A673 (cell line): ENCODE results near the gene HTR1D. TPM values are rescaled to one million over a fixed set of nuclear protein-coding genes. Genes with fewer than 3 reads are reported as not detected.
"Not testable (repeated sequence)": the region's sequence is repeated elsewhere in the genome, so short reads cannot be mapped to it uniquely, and the experiment has no call there.

Experiments used
- Bru-seq: library from RNA; stranded (reverse); fragments of 400-500 nt; gene quantifications from one replicate; lab custom pipeline; 2021; lab: Mats Ljungman, UMichigan
- BruChase-seq, 2 experiments: library from RNA; stranded (reverse); fragments of 400-500 nt; gene quantifications; one replicate each; lab custom pipeline; 2021; lab: Mats Ljungman, UMichigan
- BruUV-seq: library from RNA; stranded (reverse); fragments of 400-500 nt; replicated peaks from 2 replicates; lab custom pipeline; 2021; lab: Mats Ljungman, UMichigan
- CTCF ChIA-PET: fragments of 300-600 bp; sonication (Branson Sonifier 250); formaldehyde crosslinking; loops from one replicate; lab custom pipeline; 2022; ENCODE audit warnings: antibody characterized with exemption; lab: Charles Lee
- POLR2A ChIA-PET: fragments of 300-600 bp; sonication (Branson Sonifier 250); formaldehyde crosslinking; loops from one replicate; lab custom pipeline; 2022; ENCODE audit warnings: antibody characterized with exemption; ENCODE audit not compliant: low non-redundant PET; lab: Charles Lee
- DNase-seq: peaks from one replicate; pipeline ENCODE4 v3.0.0-alpha.2; 2015; ENCODE audit warnings: low spot score
- H3K27ac ChIP-seq: fragments of 200-600 bp; sonication (generic); 2 replicates; pipeline ENCODE4 v1.5.1; 2016; ENCODE audit warnings: mixed run types, low read depth, mild to moderate bottlenecking, mixed read lengths, antibody characterized with exemption, low read length; ENCODE audit not compliant: poor library complexity, severe bottlenecking
- H3K27me3 ChIP-seq: fragments of 200-600 bp; sonication (generic); replicated peaks from 2 replicates; pipeline ENCODE4 v1.6.1; 2017; ENCODE audit warnings: mixed run types, low read depth, mild to moderate bottlenecking, mixed read lengths, antibody characterized with exemption, low read length; ENCODE audit not compliant: insufficient read depth, poor library complexity
- H3K36me3 ChIP-seq: fragments of 200-600 bp; sonication (generic); 2 replicates; pipeline ENCODE4 v1.6.1; 2016; ENCODE audit warnings: mixed run types, mild to moderate bottlenecking, mixed read lengths, antibody characterized with exemption, low read length; ENCODE audit not compliant: insufficient read depth, poor library complexity, severe bottlenecking
- H3K4me1 ChIP-seq: fragments of 200-600 bp; sonication (generic); 2 replicates; pipeline ENCODE4 v1.6.1; 2017; ENCODE audit warnings: mixed run types, mild to moderate bottlenecking, mixed read lengths, antibody characterized with exemption, low read length; ENCODE audit not compliant: insufficient read depth, poor library complexity, severe bottlenecking
- H3K4me3 ChIP-seq: fragments of 200-600 bp; sonication (generic); 2 replicates; pipeline ENCODE4 v1.5.1; 2016; ENCODE audit warnings: low read depth, mixed run types, mild to moderate bottlenecking, mixed read lengths, low read length; ENCODE audit not compliant: poor library complexity, severe bottlenecking
- H3K9me3 ChIP-seq: fragments of 200-600 bp; sonication (generic); 2 replicates; pipeline ENCODE4 v1.6.1; 2016; ENCODE audit warnings: mixed run types, low read depth, mild to moderate bottlenecking, mixed read lengths, antibody characterized with exemption, low read length; ENCODE audit not compliant: poor library complexity, severe bottlenecking
- EZH2 ChIP-seq: fragments of 200-600 bp; sonication (generic); IDR thresholded peaks from 2 replicates; pipeline ENCODE4 v1.6.1; 2017; ENCODE audit warnings: borderline replicate concordance, low read depth, mild to moderate bottlenecking, mixed read lengths, antibody characterized with exemption, low read length; ENCODE audit not compliant: poor library complexity, severe bottlenecking
- intact Hi-C: fragments of 100-400 bp; cut with micrococcal nuclease; formaldehyde crosslinking; loops from one replicate; pipeline ENCODE4 v1.10.0; 2022; ENCODE audit not compliant: unreplicated experiment
- long read RNA-seq: library from polyadenylated mRNA; stranded (forward); transcript quantifications from one replicate; pipeline ENCODE4 v2.0.0, GENCODE V29; 2022
- total RNA-seq: library from RNA; stranded (reverse); gene quantifications from 2 replicates; pipeline ENCODE4 v1.2.3, GENCODE V29; 2021
- TF ChIP-seq, protein P1 (sequence below): fragments of 300-800, 200-600 bp; sonication (generic); conservative IDR thresholded peaks from 2 replicates; pipeline ENCODE4 v1.5.1; 2017; ENCODE audit warnings: low read depth, mild to moderate bottlenecking, antibody characterized with exemption, low read length, moderate library complexity, mixed read lengths

The HTR1D gene, protein sequence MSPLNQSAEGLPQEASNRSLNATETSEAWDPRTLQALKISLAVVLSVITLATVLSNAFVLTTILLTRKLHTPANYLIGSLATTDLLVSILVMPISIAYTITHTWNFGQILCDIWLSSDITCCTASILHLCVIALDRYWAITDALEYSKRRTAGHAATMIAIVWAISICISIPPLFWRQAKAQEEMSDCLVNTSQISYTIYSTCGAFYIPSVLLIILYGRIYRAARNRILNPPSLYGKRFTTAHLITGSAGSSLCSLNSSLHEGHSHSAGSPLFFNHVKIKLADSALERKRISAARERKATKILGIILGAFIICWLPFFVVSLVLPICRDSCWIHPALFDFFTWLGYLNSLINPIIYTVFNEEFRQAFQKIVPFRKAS
- total RNA-seq, result 0.13 and 0.20 TPM in 2 replicates
- percentile 15 among the genes with signal in this experiment for Bru-seq, nascent RNA
- BruChase-seq, experiment 1, labeled RNA remaining after a 2-hour chase, result percentile 16 among the genes with signal in this experiment
- percentile 32 among the genes with signal in this experiment for BruChase-seq, experiment 2, labeled RNA remaining after a 6-hour chase
- long read RNA-seq, result 0 reads

DNA sequence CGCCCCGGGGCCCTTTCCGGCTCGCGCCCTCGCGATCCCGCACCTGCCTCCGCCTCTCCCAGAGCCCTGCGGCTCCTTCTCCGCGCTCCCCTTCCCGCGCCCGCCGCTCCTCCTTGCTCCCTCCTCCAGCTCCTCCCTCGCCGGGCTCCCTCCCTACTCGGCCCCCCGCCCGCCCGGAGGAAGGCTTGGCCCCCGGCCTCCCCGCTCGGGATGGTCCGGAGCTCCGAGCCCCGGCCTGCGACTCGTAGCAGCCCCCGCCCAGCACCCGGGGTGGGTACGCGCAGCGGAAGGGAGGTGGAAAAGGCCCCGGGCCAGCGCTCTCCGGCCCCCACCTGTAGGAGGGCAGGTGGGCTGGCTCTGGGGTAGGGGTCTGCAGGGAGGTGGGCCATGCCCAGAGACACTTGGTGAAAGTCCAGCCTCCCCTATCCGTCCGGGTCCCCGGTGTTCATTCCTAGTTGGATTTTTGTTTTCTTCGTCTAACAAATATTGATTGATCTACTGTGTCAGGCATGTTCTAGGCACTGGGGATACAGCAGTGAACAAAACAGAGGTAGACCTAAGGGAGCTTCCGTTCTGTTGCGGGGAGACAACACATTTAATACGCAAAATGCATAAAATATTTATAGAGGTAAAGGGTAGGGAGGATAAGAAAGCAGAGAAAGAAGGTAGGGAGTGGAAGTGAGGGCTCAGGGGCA lies at the start of gene HTR1D:
HTR1D (minus strand) TSS at position 82 of the 695 bp plus-strand sequence. CDS start 23,283 bp downstream, outside the sequence.
- Histone ChIP-seq H3K27me3 (peaks cover 14% of the 10 kb centered on the region), H3K4me1 (no peaks in the 10 kb centered on the region), H3K9me3 (no peaks in the 10 kb centered on the region), H3K36me3 (no peaks in the 10 kb centered on the region), H3K27ac (no peak within 1 kb of the TSS), H3K4me3 (peak within 1 kb of the TSS; percentile 58)
- BruUV-seq, result no TSS peak
- TF ChIP-seq, protein P1, sequence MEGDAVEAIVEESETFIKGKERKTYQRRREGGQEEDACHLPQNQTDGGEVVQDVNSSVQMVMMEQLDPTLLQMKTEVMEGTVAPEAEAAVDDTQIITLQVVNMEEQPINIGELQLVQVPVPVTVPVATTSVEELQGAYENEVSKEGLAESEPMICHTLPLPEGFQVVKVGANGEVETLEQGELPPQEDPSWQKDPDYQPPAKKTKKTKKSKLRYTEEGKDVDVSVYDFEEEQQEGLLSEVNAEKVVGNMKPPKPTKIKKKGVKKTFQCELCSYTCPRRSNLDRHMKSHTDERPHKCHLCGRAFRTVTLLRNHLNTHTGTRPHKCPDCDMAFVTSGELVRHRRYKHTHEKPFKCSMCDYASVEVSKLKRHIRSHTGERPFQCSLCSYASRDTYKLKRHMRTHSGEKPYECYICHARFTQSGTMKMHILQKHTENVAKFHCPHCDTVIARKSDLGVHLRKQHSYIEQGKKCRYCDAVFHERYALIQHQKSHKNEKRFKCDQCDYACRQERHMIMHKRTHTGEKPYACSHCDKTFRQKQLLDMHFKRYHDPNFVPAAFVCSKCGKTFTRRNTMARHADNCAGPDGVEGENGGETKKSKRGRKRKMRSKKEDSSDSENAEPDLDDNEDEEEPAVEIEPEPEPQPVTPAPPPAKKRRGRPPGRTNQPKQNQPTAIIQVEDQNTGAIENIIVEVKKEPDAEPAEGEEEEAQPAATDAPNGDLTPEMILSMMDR, result no peak
- TF ChIP-seq EZH2, result peak; percentile 67
- POLR2A ChIA-PET, result no interaction called here
- DNase-seq, result no peak
- CTCF ChIA-PET, result interaction anchor here (0.6 to 1.0 kb wide), 2 partner anchors 186 to 1396 kb away, joined by 3 to 5 read pairs; no protein-coding TSS in a partner anchor
- intact Hi-C loops, result no loop called here

DNA sequence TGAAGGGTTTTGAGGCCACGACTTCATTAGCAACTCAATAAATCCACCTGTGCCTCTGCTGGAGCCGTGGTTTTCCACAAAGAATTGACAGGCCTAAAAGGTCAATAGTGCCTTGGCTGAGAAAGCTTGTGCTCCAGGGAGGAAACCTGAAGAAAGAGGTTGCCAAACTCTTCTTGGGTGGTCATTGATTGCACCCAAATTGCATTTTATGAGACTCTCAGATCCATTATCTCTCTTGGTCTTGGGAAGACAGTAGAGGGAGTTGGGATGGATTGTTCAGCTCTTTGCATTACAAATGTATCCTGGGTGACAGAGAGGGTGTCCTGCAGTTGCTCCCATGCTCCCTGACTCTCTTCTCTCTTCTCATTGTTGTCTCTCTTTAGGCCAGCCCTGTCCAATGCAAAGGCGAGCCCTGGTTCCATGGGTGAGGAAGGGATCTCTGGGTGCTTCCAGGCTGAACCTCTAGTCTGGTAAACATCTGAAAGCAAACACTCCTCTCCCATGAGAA lies 46.1 kb upstream of the HTR1D start:
- H3K4me3 ChIP-seq, result no peak overlapping the region
- POLR2A ChIA-PET, result interaction anchor here (0.7 kb wide), 1 partner anchor 21 kb away, joined by 5 read pairs; no protein-coding TSS in a partner anchor

DNA sequence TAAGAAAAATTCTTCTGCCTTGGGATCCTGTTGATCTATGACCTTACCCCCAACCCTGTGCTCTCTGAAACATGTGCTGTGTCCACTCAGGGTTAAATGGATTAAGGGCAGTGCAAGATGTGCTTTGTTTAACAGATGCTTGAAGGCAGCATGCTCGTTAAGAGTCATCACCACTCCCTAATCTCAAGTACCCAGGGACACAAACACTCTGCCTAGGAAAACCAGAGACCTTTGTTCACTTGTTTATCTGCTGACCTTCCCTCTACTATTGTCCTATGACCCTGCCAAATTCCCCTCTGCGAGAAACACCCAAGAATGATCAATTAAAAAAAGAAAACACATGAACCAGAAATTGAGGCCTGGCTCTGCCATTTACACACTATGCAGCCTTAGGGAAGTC lies 40.8 kb upstream of the HTR1D start:
- H3K36me3 ChIP-seq, intact Hi-C loops, H3K4me1 ChIP-seq, CTCF ChIA-PET, H3K9me3 ChIP-seq, H3K27me3 ChIP-seq, DNase-seq, POLR2A ChIA-PET, H3K4me3 ChIP-seq, H3K27ac ChIP-seq, BruUV-seq: not testable (repeated sequence)

More for the DNA sequence above, 46.1 kb upstream of the HTR1D start:
- CTCF ChIA-PET, result interaction anchor here (0.5 to 0.6 kb wide), 2 partner anchors 93 to 429 kb away, joined by 3 to 5 read pairs; no protein-coding TSS in a partner anchor
- intact Hi-C loops, result loop anchor here (10.0 kb wide), 1 partner anchor 169 kb away; no protein-coding TSS in a partner anchor
- no peak for DNase-seq
- no peaks in the 10 kb centered on the region for H3K36me3 ChIP-seq
- H3K4me1 ChIP-seq, result no peaks in the 10 kb centered on the region
- TF ChIP-seq EZH2, result no peak
- TF ChIP-seq, protein P1, result no peak
- no peaks in the 10 kb centered on the region for H3K9me3 ChIP-seq
- H3K27me3 ChIP-seq, result no peaks in the 10 kb centered on the region
- no TSS peak for BruUV-seq
- no peak overlapping the region for H3K27ac ChIP-seq

DNA sequence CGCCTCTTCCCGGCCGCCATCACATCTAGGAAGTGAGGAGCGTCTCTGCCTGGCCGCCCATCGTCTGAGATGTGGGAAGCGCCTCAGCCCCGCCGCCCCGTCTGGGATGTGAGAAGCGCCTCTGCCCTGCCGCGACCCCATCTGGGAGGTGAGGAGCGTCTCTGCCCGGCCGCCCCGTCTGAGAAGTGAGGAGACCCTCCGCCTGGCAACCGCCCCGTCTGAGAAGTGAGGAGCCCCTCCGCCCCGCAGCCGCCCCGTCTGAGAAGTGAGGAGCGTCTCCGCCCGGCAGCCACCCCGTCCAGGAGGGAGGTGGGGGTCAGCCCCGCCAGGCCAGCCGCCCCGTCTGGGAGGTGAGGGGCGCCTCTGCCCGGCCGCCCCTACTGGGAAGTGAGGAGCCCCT lies 40.1 kb upstream of the HTR1D start:
- H3K27ac ChIP-seq, DNase-seq, H3K27me3 ChIP-seq, H3K4me1 ChIP-seq, CTCF ChIA-PET, H3K36me3 ChIP-seq, BruUV-seq, H3K4me3 ChIP-seq, intact Hi-C loops, POLR2A ChIA-PET, H3K9me3 ChIP-seq: not testable (repeated sequence)
